ENCODE measurements around the gene ANKRD18A. TPM values are rescaled to one million over a fixed set of nuclear protein-coding genes. Genes with fewer than 3 reads are reported as not detected.

Gene ANKRD18A
- total RNA-seq, 1 experiment from 2014 or later, result 14.4 TPM

GRCh38 chr9:38529317-38529716 is 91.1 kb downstream of the ANKRD18A start:
- H2AFZ ChIP-seq (ENCODE audit: low read length), result no peak overlapping the region
- TF ChIP-seq CTCF (conservative IDR thresholded peaks at IDR 0.05), result no peak
- H2BK120ac ChIP-seq (ENCODE audit: low read depth, low read length, poor library complexity, severe bottlenecking), result no peak overlapping the region
- no peak overlapping the region for H2BK15ac ChIP-seq (ENCODE audit: low read depth, low read length)
- no peak overlapping the region for H3K27ac ChIP-seq (ENCODE audit: insufficient read length, low read depth, low read length)
- H2BK12ac ChIP-seq (ENCODE audit: insufficient read length, low read depth, low read length), result no peak overlapping the region
- no peaks in the 10 kb centered on the region for H3K9me3 ChIP-seq (ENCODE audit: control insufficient read depth, low read depth, low read length)
- Mint-ChIP-seq H3K36me3 (ENCODE audit: insufficient read depth in 1 of 3, low read depth in 3 of 3) (peaks cover 0 to 11% (median 5%) of the 10 kb centered on the region in 3 experiments; a peak in 4 of 7 replicates), H3K9me3 (peaks cover 7 to 10% of the 10 kb centered on the region in 2 experiments), H3K27ac (no peak overlapping the region), H3K4me3 (no peak overlapping the region), H3K4me1 (peaks cover 7 to 8% of the 10 kb centered on the region in 2 experiments; a peak in 3 of 4 replicates), H3K27me3 (ENCODE audit: low read depth) (no peaks in the 10 kb centered on the region)
- H2AK5ac ChIP-seq (ENCODE audit: insufficient read length, low read length), result no peak overlapping the region
- no peaks in the 10 kb centered on the region for H3K79me2 ChIP-seq (ENCODE audit: insufficient read depth, low read length)
- no peak overlapping the region for H3K18ac ChIP-seq (ENCODE audit: insufficient read length, low read depth, low read length)
- no peak for DNase-seq
- H3K4ac ChIP-seq (ENCODE audit: low read depth, low read length), result no peak overlapping the region
- no peak overlapping the region for H3K14ac ChIP-seq (ENCODE audit: insufficient read depth, low read length)
- H3K79me1 ChIP-seq (ENCODE audit: insufficient read depth, low read depth, low read length, poor library complexity, severe bottlenecking), result no peaks in the 10 kb centered on the region
- no peaks in the 10 kb centered on the region for H4K20me1 ChIP-seq (ENCODE audit: control insufficient read depth, insufficient read depth, insufficient read length)
- H2BK5ac ChIP-seq (ENCODE audit: insufficient read length, low read length), result no peak overlapping the region
- H3K4me1 ChIP-seq (ENCODE audit: insufficient read depth, low read length), result no peaks in the 10 kb centered on the region; the same call in 1 of the 2 replicates
- no peak overlapping the region for H4K8ac ChIP-seq (replicated peaks; ENCODE audit: insufficient read length, low read depth, low read length)
- no peak overlapping the region for H3K9ac ChIP-seq (ENCODE audit: extremely low read depth, insufficient read length, low read length)
- no peak overlapping the region for H3T11ph ChIP-seq (ENCODE audit: low read length)
- H3K4me2 ChIP-seq (ENCODE audit: insufficient read depth, insufficient read length, low read length), result no peak overlapping the region
- H4K5ac ChIP-seq (ENCODE audit: insufficient read length, low read depth, low read length), result no peak overlapping the region
- H3K56ac ChIP-seq (ENCODE audit: insufficient read length, low read depth, low read length), result no peak overlapping the region
- no peaks in the 10 kb centered on the region for H3K23me2 ChIP-seq (ENCODE audit: insufficient read length, low read depth, low read length, poor library complexity, severe bottlenecking)
- H2BK20ac ChIP-seq (ENCODE audit: low read depth, low read length, poor library complexity, severe bottlenecking), result no peak overlapping the region
- H3K27me3 ChIP-seq (ENCODE audit: insufficient read depth, low read length), result no peaks in the 10 kb centered on the region
- H4K91ac ChIP-seq (ENCODE audit: insufficient read length, low read depth, low read length), result no peak overlapping the region
- H3K23ac ChIP-seq (ENCODE audit: insufficient read length, low read depth, low read length), result no peak overlapping the region

Measured in H9 (cell line).